ENCODE measurements around the gene HYAL1.

The HYAL1 gene

DNA sequence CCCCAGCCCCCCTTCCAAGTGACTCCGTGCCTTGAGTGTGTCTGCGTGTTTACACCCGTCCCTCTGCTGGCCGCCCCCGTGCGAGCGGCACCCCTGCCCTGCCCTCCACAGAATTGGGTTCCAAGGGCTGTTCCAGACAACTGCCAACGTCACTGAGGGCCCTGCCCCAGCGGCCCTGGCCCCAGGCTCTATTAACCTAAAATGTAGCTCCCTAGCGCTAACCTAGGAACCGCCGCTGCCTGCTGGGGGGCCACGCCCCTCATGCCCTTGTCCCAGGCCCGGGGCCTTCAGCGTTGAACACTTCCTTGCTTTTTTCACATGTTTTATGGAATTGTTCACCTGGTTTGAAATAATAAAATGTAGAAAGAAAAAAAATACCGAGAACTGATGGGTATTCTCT, 44.4 kb downstream of the HYAL1 start:
- H3K4me3 ChIP-seq (ENCODE audit: low read length): no peak overlapping the region
- TF ChIP-seq, protein P1, sequence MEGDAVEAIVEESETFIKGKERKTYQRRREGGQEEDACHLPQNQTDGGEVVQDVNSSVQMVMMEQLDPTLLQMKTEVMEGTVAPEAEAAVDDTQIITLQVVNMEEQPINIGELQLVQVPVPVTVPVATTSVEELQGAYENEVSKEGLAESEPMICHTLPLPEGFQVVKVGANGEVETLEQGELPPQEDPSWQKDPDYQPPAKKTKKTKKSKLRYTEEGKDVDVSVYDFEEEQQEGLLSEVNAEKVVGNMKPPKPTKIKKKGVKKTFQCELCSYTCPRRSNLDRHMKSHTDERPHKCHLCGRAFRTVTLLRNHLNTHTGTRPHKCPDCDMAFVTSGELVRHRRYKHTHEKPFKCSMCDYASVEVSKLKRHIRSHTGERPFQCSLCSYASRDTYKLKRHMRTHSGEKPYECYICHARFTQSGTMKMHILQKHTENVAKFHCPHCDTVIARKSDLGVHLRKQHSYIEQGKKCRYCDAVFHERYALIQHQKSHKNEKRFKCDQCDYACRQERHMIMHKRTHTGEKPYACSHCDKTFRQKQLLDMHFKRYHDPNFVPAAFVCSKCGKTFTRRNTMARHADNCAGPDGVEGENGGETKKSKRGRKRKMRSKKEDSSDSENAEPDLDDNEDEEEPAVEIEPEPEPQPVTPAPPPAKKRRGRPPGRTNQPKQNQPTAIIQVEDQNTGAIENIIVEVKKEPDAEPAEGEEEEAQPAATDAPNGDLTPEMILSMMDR (IDR thresholded peaks at IDR 0.05; ENCODE audit: insufficient read depth, low read depth, low read length, missing control alignments): no peak
- no peak for DNase-seq (ENCODE audit: low read depth)

DNA sequence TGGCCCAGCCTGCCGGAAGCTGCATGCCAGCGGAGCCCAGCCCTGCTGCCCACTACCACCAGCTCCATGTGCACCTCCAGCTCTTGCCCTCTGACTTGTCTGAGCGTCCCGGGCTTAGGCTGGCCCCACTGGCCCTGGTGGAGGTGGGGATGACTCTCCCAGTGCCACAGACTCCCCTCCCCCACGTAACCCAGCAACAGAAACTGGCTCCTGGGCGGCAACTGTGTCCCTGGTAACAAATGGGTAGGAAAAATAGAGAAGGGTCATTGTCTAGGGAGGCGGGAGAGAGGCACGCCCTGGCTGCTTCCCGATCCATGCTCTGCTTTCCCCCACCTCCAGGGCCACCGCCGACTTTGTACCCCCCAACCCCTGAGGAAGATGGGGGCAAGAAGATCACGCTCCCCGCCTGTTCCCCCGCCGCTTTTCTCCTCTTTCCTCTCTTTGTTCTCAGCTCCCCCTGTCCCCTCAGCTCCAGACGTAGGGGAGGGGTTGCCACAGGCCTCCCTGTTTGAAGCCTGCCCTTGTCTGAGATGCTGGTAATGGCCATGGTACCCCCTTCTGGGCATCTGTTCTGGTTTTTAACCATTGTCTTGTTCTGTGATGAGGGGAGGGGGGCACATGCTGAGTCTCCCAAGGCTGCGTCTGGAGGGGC, 45.2 kb downstream of the HYAL1 start:
- H3K4me3 ChIP-seq (ENCODE audit: low read length): no peak overlapping the region
- DNase-seq (ENCODE audit: low read depth): no peak
- TF ChIP-seq, protein P1 (IDR thresholded peaks at IDR 0.05; ENCODE audit: insufficient read depth, low read depth, low read length, missing control alignments): no peak

DNA sequence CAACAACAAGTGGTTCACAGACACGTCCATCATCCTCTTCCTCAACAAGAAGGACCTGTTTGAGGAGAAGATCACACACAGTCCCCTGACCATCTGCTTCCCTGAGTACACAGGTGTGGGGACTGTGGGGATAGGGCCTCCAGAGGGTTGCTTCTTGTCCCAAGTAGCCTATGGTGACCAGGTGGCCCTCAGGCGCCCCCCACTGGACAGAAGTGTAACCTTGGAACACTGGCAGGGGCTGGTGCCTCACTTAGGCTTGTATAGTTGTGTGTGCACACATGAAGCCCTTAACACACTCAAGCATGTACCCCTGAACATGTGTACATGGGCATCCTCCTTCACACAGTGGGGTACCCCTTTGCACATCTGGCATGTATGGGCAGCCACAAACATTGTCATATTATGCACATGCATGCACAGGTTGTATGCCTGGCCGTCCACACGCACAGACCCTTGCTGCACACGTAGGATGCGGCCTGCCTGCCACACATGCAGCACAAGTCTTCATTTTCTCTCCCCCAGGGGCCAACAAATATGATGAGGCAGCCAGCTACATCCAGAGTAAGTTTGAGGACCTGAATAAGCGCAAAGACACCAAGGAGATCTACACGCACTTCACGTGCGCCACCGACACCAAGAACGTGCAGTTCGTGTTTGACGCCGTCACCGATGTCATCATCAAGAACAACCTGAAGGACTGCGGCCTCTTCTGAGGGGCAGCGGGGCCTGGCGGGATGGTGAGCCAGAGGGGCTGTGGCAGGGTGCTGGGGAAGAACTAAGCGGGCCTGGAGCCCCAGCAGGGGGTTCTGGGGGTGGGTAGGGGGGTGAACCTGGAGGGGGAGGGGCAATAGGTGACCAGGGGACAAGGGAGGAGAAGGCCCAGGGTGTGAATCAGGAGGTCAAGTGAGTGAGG, 46.1 kb downstream of the HYAL1 start:
- peak; percentile 57 for DNase-seq (ENCODE audit: low read depth)
- TF ChIP-seq, protein P1 (IDR thresholded peaks at IDR 0.05; ENCODE audit: insufficient read depth, low read depth, low read length, missing control alignments): peak; percentile 57

DNA sequence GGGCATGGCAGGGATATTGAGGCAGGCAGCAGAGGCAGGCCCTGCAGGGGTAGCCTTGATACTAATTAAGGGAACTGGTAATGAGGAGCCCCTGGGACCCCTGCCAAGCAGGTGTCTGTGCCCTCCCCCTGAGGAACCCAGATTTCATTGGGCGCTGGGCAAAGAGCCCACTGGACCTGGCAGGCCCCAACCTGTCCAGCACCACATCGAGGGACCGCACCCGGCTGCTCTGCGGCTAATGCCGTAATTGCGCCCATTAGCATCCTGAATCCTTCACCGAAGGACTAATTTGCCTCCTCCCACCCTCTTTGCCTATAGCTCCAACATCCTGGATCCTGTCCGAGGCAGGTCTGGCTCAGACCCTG, 48.1 kb downstream of the HYAL1 start:
- TF ChIP-seq, protein P1 (IDR thresholded peaks at IDR 0.05; ENCODE audit: insufficient read depth, low read depth, low read length, missing control alignments): no peak
- no peak overlapping the region for H3K4me3 ChIP-seq (ENCODE audit: low read length)
- DNase-seq (ENCODE audit: low read depth): peak; percentile 70

More for the DNA sequence above, 46.1 kb downstream of the HYAL1 start:
- no peak overlapping the region for H3K4me3 ChIP-seq (ENCODE audit: low read length)

DNA sequence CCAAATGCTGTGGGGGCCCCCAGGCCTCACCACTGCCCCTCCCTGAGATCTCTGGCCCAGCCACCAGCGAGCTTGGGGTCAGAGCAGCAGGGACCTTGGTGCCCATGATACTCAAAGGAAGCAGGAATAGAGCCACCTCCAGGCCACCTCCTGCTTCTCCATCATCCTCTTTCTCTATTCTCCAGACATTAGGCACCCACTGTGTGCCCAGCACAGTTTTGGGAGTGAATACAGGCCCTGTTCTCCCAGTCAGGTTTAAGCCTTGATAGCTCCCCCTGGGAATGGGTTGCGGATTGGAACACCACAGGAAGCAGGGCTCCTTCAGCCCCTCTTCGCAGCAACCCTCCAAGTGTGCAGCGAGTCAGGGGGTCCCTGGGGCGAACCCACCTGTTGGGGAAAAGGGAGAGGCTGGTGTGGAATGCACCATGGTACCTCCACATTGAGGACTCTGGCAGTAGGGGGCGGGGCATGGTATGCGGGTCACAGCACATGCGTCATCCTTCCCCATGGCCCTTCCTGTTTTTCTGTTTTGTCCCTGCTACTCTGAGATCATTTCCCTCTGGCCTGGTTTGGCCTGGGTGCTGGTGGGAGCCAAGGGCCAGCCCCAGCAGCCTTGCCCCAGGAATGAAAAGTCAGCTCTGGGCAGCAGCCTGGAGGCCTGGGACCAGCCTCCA, 48.7 kb downstream of the HYAL1 start:
- H3K4me3 ChIP-seq (ENCODE audit: low read length): no peak overlapping the region
- TF ChIP-seq, protein P1 (IDR thresholded peaks at IDR 0.05; ENCODE audit: insufficient read depth, low read depth, low read length, missing control alignments): no peak
- DNase-seq (ENCODE audit: low read depth): peak; percentile 69

DNA sequence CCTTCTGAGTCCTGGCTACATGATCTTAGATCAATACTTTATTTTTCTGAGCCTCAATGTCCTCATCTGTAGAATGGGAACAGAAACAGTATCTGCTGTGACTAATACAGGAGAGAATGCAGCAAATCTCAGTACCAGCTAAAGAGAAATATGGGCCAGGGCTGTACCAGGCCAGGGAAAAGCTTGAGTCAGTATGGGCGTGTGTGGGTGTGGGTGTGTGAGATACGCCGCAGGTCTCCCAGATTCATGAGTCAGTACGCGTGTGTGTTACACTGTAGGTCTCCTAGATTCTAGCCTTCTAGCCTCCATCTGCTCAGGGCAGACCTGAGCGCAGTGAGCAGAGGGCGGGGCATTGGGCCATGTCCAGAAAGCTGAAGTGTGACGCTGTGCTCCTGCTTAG, 52.2 kb downstream of the HYAL1 start:
- peak; percentile 99 for DNase-seq (ENCODE audit: low read depth)
- TF ChIP-seq, protein P1 (IDR thresholded peaks at IDR 0.05; ENCODE audit: insufficient read depth, low read depth, low read length, missing control alignments): no peak
- H3K4me3 ChIP-seq (ENCODE audit: low read length): no peak overlapping the region

All from epithelial cell of esophagus (primary cell).